ENCODE results near the gene STK10.

GRCh38 chr5:172175263-172175719 lies 12.7 kb downstream of the STK10 start:
- no peak for TF ChIP-seq CTCF (conservative IDR thresholded peaks at IDR 0.05)
- no peak for TF ChIP-seq ZFX (IDR thresholded peaks at IDR 0.05)
